ENCODE data around the gene BOLL.
"Not testable (repeated sequence)": the region's sequence is repeated elsewhere in the genome, so short reads cannot be mapped to it uniquely, and the experiment has no call there.

BOLL gene

GRCh38 chr2:197705912-197706838 is 78.9 kb downstream of the BOLL start:
- DNase-seq (ENCODE audit: low read depth in 3 of 3), result peak in 1 of 3 experiments; percentile 35

GRCh38 chr2:197705121-197705911 is 79.8 kb downstream of the BOLL start, which contains the start of gene MARS2:
MARS2 (plus strand) TSS chr2:197705369; CDS start chr2:197705406, 37 bp downstream.
- peak; percentile 80 to 92 (median 88) for DNase-seq (ENCODE audit: low read depth in 3 of 3)

GRCh38 chr2:197704434-197705120 is 80.5 kb downstream of the BOLL start:
- no peak for DNase-seq (ENCODE audit: low read depth in 3 of 3)

- no peak for DNase-seq (ENCODE audit: low read depth in 3 of 3)
Observed at GRCh38 chr2:197700960-197701359, 84.2 kb downstream of the BOLL start.

GRCh38 chr2:197699724-197700123 is 85.4 kb downstream of the BOLL start:
- DNase-seq (ENCODE audit: low read depth in 3 of 3), result not testable (repeated sequence)

GRCh38 chr2:197696571-197696970 is 88.5 kb downstream of the BOLL start:
- not testable (repeated sequence) for DNase-seq (ENCODE audit: low read depth in 3 of 3)

GRCh38 chr2:197695971-197696370 is 89.1 kb downstream of the BOLL start:
- DNase-seq (ENCODE audit: low read depth in 3 of 3), result not testable (repeated sequence)

GRCh38 chr2:197695206-197695605 is 89.9 kb downstream of the BOLL start:
- not testable (repeated sequence) for DNase-seq (ENCODE audit: low read depth in 3 of 3)

GRCh38 chr2:197677483-197677882 is 107.6 kb downstream of the BOLL start:
- DNase-seq (ENCODE audit: low read depth in 3 of 3), result no peak

GRCh38 chr2:197677056-197677455 is 108.1 kb downstream of the BOLL start:
- no peak for DNase-seq (ENCODE audit: low read depth in 3 of 3)

All from stimulated activated CD4-positive, alpha-beta T cell treated with anti-CD3 and anti-CD28 coated beads, TNF-alpha, amount 100 ng/mL, for 24 hours (primary cell).